ENCODE results near the gene CRHR2.

GRCh38 chr7:30650421-30650808 lies 31.8 kb downstream of the CRHR2 start:
- TF ChIP-seq POLR2A (IDR thresholded peaks at IDR 0.05; ENCODE audit: low read depth, low read length) (no peak), TAF1 (IDR thresholded peaks at IDR 0.05; ENCODE audit: borderline replicate concordance, low read depth, low read length) (no peak), POLR2AphosphoS5 (IDR thresholded peaks at IDR 0.05; ENCODE audit: low read depth, low read length) (no peak)
